ENCODE data around the gene MGLL.
A peak's percentile ranks its signal among the peaks of the same experiment; 100 is the strongest.

MGLL gene

DNA sequence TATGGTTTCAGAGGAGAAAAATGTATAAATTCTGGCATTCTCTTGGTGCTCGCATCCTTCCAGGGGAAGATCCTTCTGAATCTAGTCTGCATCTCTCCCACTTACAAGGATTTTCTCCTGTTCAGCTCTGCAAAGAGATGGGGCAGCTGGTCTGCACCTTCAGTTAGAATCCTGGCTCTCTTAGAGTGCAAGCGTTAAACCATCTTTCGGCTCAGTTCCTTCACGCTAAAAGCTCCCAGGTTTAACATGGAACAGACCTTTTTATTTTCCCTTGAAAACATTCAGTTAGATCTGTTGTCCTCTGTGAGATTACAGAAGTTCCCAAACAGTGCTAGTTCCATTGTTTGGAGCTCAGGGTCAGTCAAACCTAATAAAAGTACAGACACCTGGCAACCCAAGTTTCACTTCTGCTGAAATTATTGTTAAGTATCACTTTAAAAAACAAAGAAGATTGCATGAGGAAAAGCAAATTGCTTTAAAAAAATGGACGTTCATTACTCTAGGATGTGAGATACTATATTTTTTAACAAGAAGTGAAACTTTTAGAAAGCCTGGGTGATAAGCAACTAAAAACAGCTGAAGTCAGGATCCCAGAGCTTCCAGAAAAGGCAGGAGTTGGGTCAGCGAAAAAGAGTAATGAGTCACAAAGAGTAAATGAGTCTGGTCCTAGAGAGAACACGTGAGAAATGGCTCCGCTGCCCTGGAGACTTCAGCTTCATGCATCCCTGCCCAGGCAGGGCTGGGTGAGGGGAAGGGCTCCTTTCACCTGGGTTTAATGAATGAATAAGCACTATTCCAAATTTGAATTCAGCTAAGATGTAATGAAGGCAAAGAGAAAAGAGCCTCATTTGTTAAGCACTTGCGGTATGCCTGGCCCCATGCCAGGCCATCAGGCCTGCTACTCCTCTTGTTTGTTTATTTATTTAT is 86.3 kb downstream of the MGLL start:
- Histone ChIP-seq H3K79me2 (ENCODE audit: low read length) (peaks cover 27% of the 10 kb centered on the region), H3K4me1 (ENCODE audit: low read length) (peaks cover 34% of the 10 kb centered on the region), H3K9me3 (replicated peaks; ENCODE audit: insufficient read depth, low read length) (no peaks in the 10 kb centered on the region), H3K9ac (ENCODE audit: low read length) (peak overlapping the region; percentile 63), H3K4me3 (ENCODE audit: low read length) (peak overlapping the region; percentile 64), H3K27me3 (replicated peaks; ENCODE audit: insufficient read depth, low read length) (no peaks in the 10 kb centered on the region), H3K27ac (ENCODE audit: low read length) (peak overlapping the region; percentile 76), H3K36me3 (replicated peaks; ENCODE audit: insufficient read depth, low read length) (no peaks in the 10 kb centered on the region), H2AFZ (ENCODE audit: low read length) (peak overlapping the region; percentile 86), H4K20me1 (ENCODE audit: insufficient read depth, low read length) (no peaks in the 10 kb centered on the region), H3K9me2 (replicated peaks; ENCODE audit: insufficient read depth, low read length) (no peaks in the 10 kb centered on the region), H3K4me2 (ENCODE audit: low read depth, low read length) (peak overlapping the region; percentile 94), H3F3A (ENCODE audit: insufficient read depth, low read length) (peaks cover 14% of the 10 kb centered on the region)
- TF ChIP-seq EZH2 (optimal IDR thresholded peaks at IDR 0.05; ENCODE audit: low read depth, low read length), result no peak
- TF ChIP-seq, protein P1, sequence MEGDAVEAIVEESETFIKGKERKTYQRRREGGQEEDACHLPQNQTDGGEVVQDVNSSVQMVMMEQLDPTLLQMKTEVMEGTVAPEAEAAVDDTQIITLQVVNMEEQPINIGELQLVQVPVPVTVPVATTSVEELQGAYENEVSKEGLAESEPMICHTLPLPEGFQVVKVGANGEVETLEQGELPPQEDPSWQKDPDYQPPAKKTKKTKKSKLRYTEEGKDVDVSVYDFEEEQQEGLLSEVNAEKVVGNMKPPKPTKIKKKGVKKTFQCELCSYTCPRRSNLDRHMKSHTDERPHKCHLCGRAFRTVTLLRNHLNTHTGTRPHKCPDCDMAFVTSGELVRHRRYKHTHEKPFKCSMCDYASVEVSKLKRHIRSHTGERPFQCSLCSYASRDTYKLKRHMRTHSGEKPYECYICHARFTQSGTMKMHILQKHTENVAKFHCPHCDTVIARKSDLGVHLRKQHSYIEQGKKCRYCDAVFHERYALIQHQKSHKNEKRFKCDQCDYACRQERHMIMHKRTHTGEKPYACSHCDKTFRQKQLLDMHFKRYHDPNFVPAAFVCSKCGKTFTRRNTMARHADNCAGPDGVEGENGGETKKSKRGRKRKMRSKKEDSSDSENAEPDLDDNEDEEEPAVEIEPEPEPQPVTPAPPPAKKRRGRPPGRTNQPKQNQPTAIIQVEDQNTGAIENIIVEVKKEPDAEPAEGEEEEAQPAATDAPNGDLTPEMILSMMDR (IDR thresholded peaks at IDR 0.05; ENCODE audit: low read length), result no peak
- TF ChIP-seq EZH2phosphoT487 (IDR thresholded peaks at IDR 0.05; ENCODE audit: low read length), result no peak
- DNase-seq, result peak; percentile 55

DNA sequence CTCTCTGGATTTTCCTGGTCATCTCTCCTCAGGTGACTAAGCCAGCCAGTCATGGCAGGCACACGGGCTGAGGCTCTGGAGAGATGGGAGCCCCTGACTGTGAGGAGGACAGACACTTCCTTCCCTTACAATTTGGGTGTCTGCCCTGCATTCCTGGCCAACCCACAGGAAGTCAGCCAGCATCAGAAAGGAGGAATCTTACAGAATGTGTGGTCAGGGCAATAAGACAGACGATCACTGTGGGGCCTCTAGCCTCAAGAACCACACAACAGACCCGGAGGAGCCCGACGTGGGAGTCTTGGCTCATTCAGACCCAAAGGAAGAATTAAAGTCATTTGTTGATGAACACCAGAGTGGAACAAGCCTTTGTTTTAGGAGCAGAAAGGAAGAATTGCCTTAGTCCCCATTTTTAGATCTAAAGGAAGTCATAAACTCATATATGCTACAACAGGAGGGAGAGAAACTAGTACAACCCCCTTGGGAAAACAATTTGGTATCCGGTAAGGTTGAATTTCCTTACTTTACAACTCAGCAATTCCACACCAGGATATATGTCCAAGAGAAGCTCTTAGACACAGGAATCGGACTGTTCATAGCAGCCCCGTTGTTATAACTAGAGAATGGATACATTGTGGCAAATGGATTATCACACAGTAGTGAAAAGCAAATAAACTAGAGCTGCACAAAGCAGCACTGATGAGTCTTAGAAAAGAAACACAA is 87.4 kb downstream of the MGLL start:
- H3F3A ChIP-seq (ENCODE audit: insufficient read depth, low read length), result peaks cover 14% of the 10 kb centered on the region
- H3K9ac ChIP-seq (ENCODE audit: low read length), result peak overlapping the region; percentile 63; the same call in 1 of the 2 replicates
- H3K4me2 ChIP-seq (ENCODE audit: low read depth, low read length), result peak overlapping the region; percentile 94
- peaks cover 34% of the 10 kb centered on the region for H3K4me1 ChIP-seq (ENCODE audit: low read length)
- no peaks in the 10 kb centered on the region for H3K9me2 ChIP-seq (replicated peaks; ENCODE audit: insufficient read depth, low read length)
- peaks cover 32% of the 10 kb centered on the region for H3K79me2 ChIP-seq (ENCODE audit: low read length)
- peak overlapping the region; percentile 86 for H2AFZ ChIP-seq (ENCODE audit: low read length)
- peak overlapping the region; percentile 64 for H3K4me3 ChIP-seq (ENCODE audit: low read length)
- H3K36me3 ChIP-seq (replicated peaks; ENCODE audit: insufficient read depth, low read length), result no peaks in the 10 kb centered on the region
- peak overlapping the region; percentile 76; the same call in 1 of the 2 replicates for H3K27ac ChIP-seq (ENCODE audit: low read length)
- H4K20me1 ChIP-seq (ENCODE audit: insufficient read depth, low read length), result no peaks in the 10 kb centered on the region
- TF ChIP-seq EZH2phosphoT487 (IDR thresholded peaks at IDR 0.05; ENCODE audit: low read length) (no peak), EZH2 (optimal IDR thresholded peaks at IDR 0.05; ENCODE audit: low read depth, low read length) (no peak)
- TF ChIP-seq, protein P1 (IDR thresholded peaks at IDR 0.05; ENCODE audit: low read length), result no peak
- DNase-seq, result peak; percentile 25
- no peaks in the 10 kb centered on the region for H3K27me3 ChIP-seq (replicated peaks; ENCODE audit: insufficient read depth, low read length)
- H3K9me3 ChIP-seq (replicated peaks; ENCODE audit: insufficient read depth, low read length), result no peaks in the 10 kb centered on the region

DNA sequence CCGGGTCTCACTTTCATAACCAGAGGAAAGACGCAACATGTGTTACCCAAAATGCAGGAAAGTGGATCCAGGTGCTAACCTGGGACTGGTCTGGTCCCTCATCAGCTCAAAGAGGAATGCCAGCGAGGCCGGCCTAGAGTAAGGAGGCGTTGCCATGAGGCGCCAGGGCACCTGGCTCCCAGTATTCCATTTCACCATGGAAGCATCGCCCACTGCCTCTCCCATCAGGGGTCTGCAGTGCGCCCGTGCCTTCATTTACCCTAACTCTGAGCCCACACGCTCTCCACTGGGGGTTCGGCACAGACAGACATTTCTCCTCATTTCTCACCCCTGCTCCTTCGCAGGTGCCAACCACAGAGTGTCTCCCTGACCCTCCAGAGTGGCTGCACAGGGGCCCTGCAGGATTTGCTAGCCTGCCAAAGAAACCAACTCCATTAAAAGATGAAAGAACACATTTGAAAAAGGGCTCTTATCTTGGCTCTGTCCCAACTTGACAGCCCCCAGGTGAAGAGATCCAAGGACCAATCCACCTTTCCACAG is 88.1 kb downstream of the MGLL start:
- Histone ChIP-seq H3K9me2 (replicated peaks; ENCODE audit: insufficient read depth, low read length) (no peaks in the 10 kb centered on the region), H3F3A (ENCODE audit: insufficient read depth, low read length) (peaks cover 14% of the 10 kb centered on the region), H3K27me3 (replicated peaks; ENCODE audit: insufficient read depth, low read length) (no peaks in the 10 kb centered on the region), H3K9ac (ENCODE audit: low read length) (peak overlapping the region; percentile 63; the same call in 1 of the 2 replicates), H2AFZ (ENCODE audit: low read length) (peak overlapping the region; percentile 86), H3K4me3 (ENCODE audit: low read length) (peak overlapping the region; percentile 64), H4K20me1 (ENCODE audit: insufficient read depth, low read length) (no peaks in the 10 kb centered on the region), H3K4me1 (ENCODE audit: low read length) (peaks cover 34% of the 10 kb centered on the region), H3K27ac (ENCODE audit: low read length) (no peak overlapping the region; the same call in 1 of the 2 replicates), H3K36me3 (replicated peaks; ENCODE audit: insufficient read depth, low read length) (no peaks in the 10 kb centered on the region), H3K79me2 (ENCODE audit: low read length) (peaks cover 32% of the 10 kb centered on the region), H3K9me3 (replicated peaks; ENCODE audit: insufficient read depth, low read length) (no peaks in the 10 kb centered on the region), H3K4me2 (ENCODE audit: low read depth, low read length) (peak overlapping the region; percentile 94)
- TF ChIP-seq EZH2 (optimal IDR thresholded peaks at IDR 0.05; ENCODE audit: low read depth, low read length) (no peak), EZH2phosphoT487 (IDR thresholded peaks at IDR 0.05; ENCODE audit: low read length) (no peak)
- TF ChIP-seq, protein P1 (IDR thresholded peaks at IDR 0.05; ENCODE audit: low read length), result no peak
- DNase-seq, result no peak

All from MM.1S (cell line).